Measurements from ENCODE around the gene NOS1AP. TPM values are rescaled to one million over a fixed set of nuclear protein-coding genes. Genes with fewer than 3 reads are reported as not detected.

The NOS1AP gene
- total RNA-seq, 2 experiments from 2014 or later, result not detected

- no peak overlapping the region for H3K4me3 ChIP-seq (ENCODE audit: low read depth, low read length, poor library complexity, severe bottlenecking)
- H3K4me1 ChIP-seq (ENCODE audit: insufficient read depth, low read length, poor library complexity, severe bottlenecking), result no peaks in the 10 kb centered on the region
- no peak overlapping the region for H2AFZ ChIP-seq (ENCODE audit: low read length)
- H3K36me3 ChIP-seq (ENCODE audit: insufficient read depth, low read length), result no peaks in the 10 kb centered on the region
- H3K9me3 ChIP-seq (ENCODE audit: low read length), result no peaks in the 10 kb centered on the region
- CTCF ChIA-PET (ENCODE audit: unreplicated experiment), result no interaction called here
- H4K20me1 ChIP-seq (ENCODE audit: insufficient read depth, low read length), result no peaks in the 10 kb centered on the region
- H3K27ac ChIP-seq (ENCODE audit: low read depth, low read length, poor library complexity, severe bottlenecking), result no peak overlapping the region
- no peak overlapping the region for H3K4me2 ChIP-seq (ENCODE audit: low read length)
- intact Hi-C loops (cut with micrococcal nuclease; ENCODE audit: unreplicated experiment), result no loop called here
- TF ChIP-seq EZH2phosphoT487 (IDR thresholded peaks at IDR 0.05; ENCODE audit: borderline replicate concordance, low read depth, low read length), result no peak
- no peak for TF ChIP-seq CTCF (conservative IDR thresholded peaks at IDR 0.05; ENCODE audit: low read length)
- BruUV-seq (replicated peaks), result no TSS peak
- DNase-seq (ENCODE audit: low spot score), result no peak
- no peaks in the 10 kb centered on the region for H3K9me2 ChIP-seq (ENCODE audit: insufficient read depth, low read length)
- POLR2A ChIA-PET, result no interaction called here
- no peaks in the 10 kb centered on the region for H3K79me2 ChIP-seq (ENCODE audit: insufficient read depth, low read depth, low read length)
Measured at GRCh38 chr1:162303004-162303344, 233.5 kb downstream of the NOS1AP start.

- H2AFZ ChIP-seq (ENCODE audit: low read length), result no peak overlapping the region
- no peak overlapping the region for H3K27ac ChIP-seq (ENCODE audit: low read depth, low read length, poor library complexity, severe bottlenecking)
- POLR2A ChIA-PET, result interaction anchor here (0.5 to 0.6 kb wide), 2 partner anchors 200 to 306 kb away, joined by 3 to 5 read pairs; no protein-coding TSS in a partner anchor
- no peaks in the 10 kb centered on the region for H3K36me3 ChIP-seq (ENCODE audit: insufficient read depth, low read length)
- H3K4me2 ChIP-seq (ENCODE audit: low read length), result no peak overlapping the region
- intact Hi-C loops (cut with micrococcal nuclease; ENCODE audit: unreplicated experiment), result no loop called here
- no peak for DNase-seq (ENCODE audit: low spot score)
- CTCF ChIA-PET (ENCODE audit: unreplicated experiment), result no interaction called here
- no peaks in the 10 kb centered on the region for H3K79me2 ChIP-seq (ENCODE audit: insufficient read depth, low read depth, low read length)
- TF ChIP-seq EZH2phosphoT487 (IDR thresholded peaks at IDR 0.05; ENCODE audit: borderline replicate concordance, low read depth, low read length) (no peak), CTCF (conservative IDR thresholded peaks at IDR 0.05; ENCODE audit: low read length) (no peak)
- H3K9me2 ChIP-seq (ENCODE audit: insufficient read depth, low read length), result no peaks in the 10 kb centered on the region
- H4K20me1 ChIP-seq (ENCODE audit: insufficient read depth, low read length), result no peaks in the 10 kb centered on the region
- H3K4me3 ChIP-seq (ENCODE audit: low read depth, low read length, poor library complexity, severe bottlenecking), result no peak overlapping the region
- H3K4me1 ChIP-seq (ENCODE audit: insufficient read depth, low read length, poor library complexity, severe bottlenecking), result no peaks in the 10 kb centered on the region
- BruUV-seq (replicated peaks), result no TSS peak
- H3K9me3 ChIP-seq (ENCODE audit: low read length), result no peaks in the 10 kb centered on the region
Measured at GRCh38 chr1:162304736-162305135, 235.2 kb downstream of the NOS1AP start.

DNA sequence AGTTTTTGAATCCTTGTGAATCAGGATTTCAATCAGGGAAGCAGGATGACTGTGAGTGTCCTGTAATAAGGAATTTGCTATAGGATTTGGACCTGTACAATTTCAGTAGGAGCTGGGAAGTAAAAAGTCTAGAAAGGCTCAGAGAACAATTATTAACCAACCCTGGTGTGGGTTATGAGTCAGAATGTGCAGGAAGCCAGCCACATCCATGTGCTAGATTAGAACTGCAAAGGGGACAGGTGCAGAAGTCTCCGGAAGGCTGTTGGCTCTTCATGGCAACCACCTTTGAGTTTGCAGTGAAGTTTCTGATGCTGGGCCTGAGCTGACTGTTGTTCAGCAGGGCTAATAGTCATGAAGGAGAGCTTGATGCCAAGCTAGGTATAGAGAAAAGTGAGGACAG lies 236.5 kb downstream of the NOS1AP start:
- Histone ChIP-seq H4K20me1 (ENCODE audit: insufficient read depth, low read length) (no peaks in the 10 kb centered on the region), H3K4me2 (ENCODE audit: low read length) (no peak overlapping the region), H3K4me1 (ENCODE audit: insufficient read depth, low read length, poor library complexity, severe bottlenecking) (no peaks in the 10 kb centered on the region), H3K27ac (ENCODE audit: low read depth, low read length, poor library complexity, severe bottlenecking) (no peak overlapping the region), H2AFZ (ENCODE audit: low read length) (no peak overlapping the region), H3K79me2 (ENCODE audit: insufficient read depth, low read depth, low read length) (no peaks in the 10 kb centered on the region), H3K9me2 (ENCODE audit: insufficient read depth, low read length) (no peaks in the 10 kb centered on the region), H3K9me3 (ENCODE audit: low read length) (no peaks in the 10 kb centered on the region), H3K36me3 (ENCODE audit: insufficient read depth, low read length) (no peaks in the 10 kb centered on the region), H3K4me3 (ENCODE audit: low read depth, low read length, poor library complexity, severe bottlenecking) (no peak overlapping the region)
- BruUV-seq (replicated peaks), result no TSS peak
- TF ChIP-seq EZH2phosphoT487 (IDR thresholded peaks at IDR 0.05; ENCODE audit: borderline replicate concordance, low read depth, low read length), result no peak
- no peak for TF ChIP-seq CTCF (conservative IDR thresholded peaks at IDR 0.05; ENCODE audit: low read length)
- intact Hi-C loops (cut with micrococcal nuclease; ENCODE audit: unreplicated experiment), result no loop called here
- ChIA-PET CTCF (ENCODE audit: unreplicated experiment) (no interaction called here), POLR2A (no interaction called here)
- no peak for DNase-seq (ENCODE audit: low spot score)

Data from OCI-LY7 (cell line).